ENCODE measurements around the gene PLCH2.

The PLCH2 gene

GRCh38 chr1:2525920-2526823, 50.1 kb downstream of the PLCH2 start, which contains the start of gene PANK4:
TSS of gene PANK4 (minus strand) at chr1:2526596. CDS start at chr1:2526587, 9 bp downstream.
- in situ Hi-C loops (cut with HindIII; ENCODE audit: low sequenced_read_pairs): no loop called here

GRCh38 chr1:2526824-2527555, 50.9 kb downstream of the PLCH2 start:
- in situ Hi-C loops (cut with HindIII; ENCODE audit: low sequenced_read_pairs): no loop called here

GRCh38 chr1:2527556-2527860, 51.4 kb downstream of the PLCH2 start:
- in situ Hi-C loops (cut with HindIII; ENCODE audit: low sequenced_read_pairs): no loop called here

- in situ Hi-C loops (cut with HindIII; ENCODE audit: low sequenced_read_pairs): no loop called here
Measured at GRCh38 chr1:2528016-2528415, 51.9 kb downstream of the PLCH2 start.

GRCh38 chr1:2528611-2528965, 52.5 kb downstream of the PLCH2 start:
- in situ Hi-C loops (cut with HindIII; ENCODE audit: low sequenced_read_pairs): no loop called here

- in situ Hi-C loops (cut with HindIII; ENCODE audit: low sequenced_read_pairs): no loop called here
Measured at GRCh38 chr1:2528966-2529783, 53.1 kb downstream of the PLCH2 start.

GRCh38 chr1:2529784-2530512, 53.9 kb downstream of the PLCH2 start, which contains the start of gene HES5:
TSS of gene HES5 (minus strand) at chr1:2530263. CDS start at chr1:2530164, 99 bp downstream.
- in situ Hi-C loops (cut with HindIII; ENCODE audit: low sequenced_read_pairs): no loop called here

- in situ Hi-C loops (cut with HindIII; ENCODE audit: low sequenced_read_pairs): no loop called here
Measured at GRCh38 chr1:2530513-2531361, 54.6 kb downstream of the PLCH2 start.

GRCh38 chr1:2532485-2533160, 56.5 kb downstream of the PLCH2 start:
- in situ Hi-C loops (cut with HindIII; ENCODE audit: low sequenced_read_pairs): no loop called here

GRCh38 chr1:2533365-2533764, 57.3 kb downstream of the PLCH2 start:
- in situ Hi-C loops (cut with HindIII; ENCODE audit: low sequenced_read_pairs): no loop called here

GRCh38 chr1:2534315-2534686, 58.2 kb downstream of the PLCH2 start:
- in situ Hi-C loops (cut with HindIII; ENCODE audit: low sequenced_read_pairs): no loop called here

- in situ Hi-C loops (cut with HindIII; ENCODE audit: low sequenced_read_pairs): no loop called here
Measured at GRCh38 chr1:2534687-2535441, 58.8 kb downstream of the PLCH2 start.

GRCh38 chr1:2535455-2535854, 59.4 kb downstream of the PLCH2 start:
- in situ Hi-C loops (cut with HindIII; ENCODE audit: low sequenced_read_pairs): no loop called here

GRCh38 chr1:2535981-2536380, 59.9 kb downstream of the PLCH2 start:
- in situ Hi-C loops (cut with HindIII; ENCODE audit: low sequenced_read_pairs): no loop called here

- in situ Hi-C loops (cut with HindIII; ENCODE audit: low sequenced_read_pairs): no loop called here
Measured at GRCh38 chr1:2537784-2538115, 61.7 kb downstream of the PLCH2 start.

- in situ Hi-C loops (cut with HindIII; ENCODE audit: low sequenced_read_pairs): no loop called here
Measured at GRCh38 chr1:2538376-2538775, 62.3 kb downstream of the PLCH2 start.

- in situ Hi-C loops (cut with HindIII; ENCODE audit: low sequenced_read_pairs): no loop called here
Measured at GRCh38 chr1:2538872-2539271, 62.8 kb downstream of the PLCH2 start.

GRCh38 chr1:2539312-2539907, 63.3 kb downstream of the PLCH2 start:
- in situ Hi-C loops (cut with HindIII; ENCODE audit: low sequenced_read_pairs): no loop called here

Measured in DLD1 (cell line).